Left colon (tissue), 2 donors: ENCODE results near the gene AADAT. TPM values are rescaled to one million over a fixed set of nuclear protein-coding genes. Genes with fewer than 3 reads are reported as not detected.

Experiments used
- total RNA-seq, 2 donors: library from RNA; stranded (reverse); fragmentation: NEBNext Ultra II Directional; extraction: Animal tissue kit (Norgen Biotek cat#: 25700); gene quantifications; one replicate each; pipeline ENCODE4 v1.2.1, GENCODE V29; 2021
- donor health status: DM: no; HTN: no; CAD: no.
- donor health status: DM: yes; HTN: yes; CAD: no.

AADAT gene
- total RNA-seq, 2 donors from 2014 or later, result 3.8 to 4.0 TPM

Other genes starting within 250 kb of the AADAT start
- gene MFAP3L, start 63.6 kb downstream of the AADAT start, total RNA-seq, result 1 to 10 TPM; 4.2 to 5.5 TPM